HG03108 (cell line): Measurements from ENCODE around the gene XIRP1.

Experiments used
- ATAC-seq: cut with Tn5 transposase; IDR thresholded peaks from one replicate; pipeline ENCODE4 v1.9.1; 2021; ENCODE audit warnings: moderate library complexity; ENCODE audit not compliant: unreplicated experiment

XIRP1 gene

DNA sequence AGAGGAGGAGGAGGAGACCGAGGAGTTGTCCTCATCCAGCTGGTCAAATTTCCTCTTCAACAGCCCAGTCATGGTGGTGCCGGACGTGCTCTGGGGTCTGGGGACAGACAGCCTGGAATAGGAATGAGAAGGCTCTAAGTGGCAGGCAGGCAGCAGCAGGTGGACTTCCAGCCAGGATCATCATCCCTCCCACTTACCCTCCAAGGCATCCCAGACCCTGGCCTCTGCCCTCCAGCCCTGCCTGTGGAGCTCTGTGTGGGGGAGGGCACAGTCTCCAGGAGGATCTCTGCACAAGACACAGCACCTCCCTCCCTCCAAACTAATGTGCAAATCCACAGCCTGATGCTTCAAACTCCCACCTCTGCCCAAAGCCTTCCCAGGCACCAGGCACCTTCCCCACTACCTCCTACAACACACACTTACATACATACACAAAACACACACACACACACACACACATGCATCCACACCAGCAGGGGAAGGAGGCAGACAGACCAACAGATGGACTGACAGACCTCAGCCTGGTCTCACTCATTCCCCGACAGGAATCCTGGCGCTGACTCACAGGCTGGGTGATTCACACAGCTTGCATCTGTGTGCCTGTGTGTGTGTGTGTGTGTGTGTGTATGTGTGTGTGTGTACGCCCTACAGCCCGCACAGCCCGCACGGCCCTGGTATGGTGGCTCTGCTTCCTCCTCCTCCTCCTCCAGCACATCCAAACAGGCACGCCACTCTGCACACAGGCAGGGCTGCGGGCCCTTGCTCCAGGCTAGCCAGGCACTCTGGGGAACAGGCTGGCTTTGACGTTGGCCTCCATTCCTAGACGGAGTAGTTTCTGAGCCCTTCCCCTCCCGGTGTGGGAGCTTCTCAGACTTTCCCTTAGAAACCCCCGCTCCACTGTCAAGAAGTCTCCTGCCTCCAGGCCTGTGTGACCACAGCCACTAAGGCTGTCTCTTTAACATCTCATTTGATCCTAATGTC, 45.5 kb downstream of the XIRP1 start:
- ATAC-seq: no peak

DNA sequence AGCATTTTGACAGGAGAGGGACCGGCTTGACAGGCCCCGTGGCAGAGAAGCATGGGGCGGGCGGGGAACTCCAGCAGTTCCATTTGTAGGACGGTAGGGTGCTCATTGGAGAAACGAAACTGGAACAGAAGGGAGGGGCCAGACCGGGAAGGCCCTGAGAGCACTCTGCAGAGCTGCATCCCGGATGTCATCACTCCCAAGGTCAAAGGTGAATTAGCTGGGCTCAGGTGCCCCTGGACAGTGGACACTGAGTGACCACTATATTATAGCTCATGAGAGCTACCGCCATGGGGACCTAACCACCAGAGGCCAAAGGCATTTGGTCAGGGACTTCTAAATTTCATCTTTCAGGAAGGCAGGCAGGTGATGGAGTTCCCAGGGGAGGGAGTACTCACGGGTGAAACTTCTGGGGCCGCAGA, 46.3 kb downstream of the XIRP1 start:
- ATAC-seq: no peak

DNA sequence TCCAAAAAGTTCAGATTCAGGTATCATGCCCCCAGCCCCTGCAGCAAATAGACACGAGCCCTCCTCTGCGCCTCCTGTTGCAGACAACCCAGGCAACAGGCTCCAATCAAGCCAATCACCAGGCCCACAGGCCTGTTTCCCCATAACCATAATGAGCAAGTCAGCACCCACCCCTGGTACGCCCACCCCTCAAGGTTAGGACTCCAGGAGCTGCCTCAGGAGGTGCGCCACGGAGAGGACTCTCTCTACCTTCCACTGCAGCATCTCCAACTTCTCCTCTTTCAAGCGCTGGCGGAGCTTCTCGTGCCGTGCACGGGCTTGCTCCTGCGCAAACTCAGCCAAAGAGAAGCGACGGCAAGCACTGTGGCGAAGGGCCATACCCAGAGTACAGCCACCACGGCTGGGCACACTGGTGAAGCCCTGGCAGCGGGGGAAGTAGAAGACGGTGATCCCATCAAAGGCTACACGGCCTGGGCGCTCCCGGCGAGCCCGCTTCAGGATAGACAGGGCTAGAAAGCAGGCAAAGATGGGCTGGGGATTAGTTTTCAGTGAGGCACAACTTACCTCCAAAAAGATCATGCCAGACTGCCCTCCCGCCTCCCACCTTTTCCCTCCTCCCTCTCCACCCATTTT, 47.5 kb downstream of the XIRP1 start:
- no peak for ATAC-seq

DNA sequence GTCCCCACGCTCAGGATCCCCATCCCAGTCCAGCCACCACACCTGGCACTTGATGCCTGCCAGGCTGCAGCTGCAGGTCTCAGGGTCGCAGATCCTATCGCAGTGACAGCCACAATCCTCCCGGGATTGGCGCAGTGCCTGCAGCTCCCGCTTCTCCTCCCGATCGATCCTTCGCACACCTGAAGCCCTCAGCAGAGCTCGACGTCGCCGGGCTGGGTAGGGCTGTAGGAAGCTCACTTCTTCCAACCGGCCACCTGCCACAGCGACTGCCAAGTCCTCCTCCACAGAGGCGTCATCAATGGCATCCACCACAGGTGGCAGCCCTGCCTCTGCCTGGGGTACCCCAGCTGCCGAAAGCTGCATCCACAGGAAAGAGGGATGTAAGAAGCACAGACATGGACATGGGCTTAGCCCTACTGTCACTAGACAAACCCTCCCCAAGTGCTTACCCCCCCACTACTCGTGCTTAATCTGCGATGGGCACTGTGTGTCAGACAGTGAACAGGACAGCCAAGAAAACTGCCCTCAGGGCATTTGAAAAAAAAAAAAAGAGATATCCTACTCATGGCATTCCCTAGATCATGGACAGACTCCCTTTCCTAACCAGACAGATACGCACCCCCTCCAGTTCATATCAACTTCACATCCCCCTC, 48.2 kb downstream of the XIRP1 start:
- no peak for ATAC-seq

DNA sequence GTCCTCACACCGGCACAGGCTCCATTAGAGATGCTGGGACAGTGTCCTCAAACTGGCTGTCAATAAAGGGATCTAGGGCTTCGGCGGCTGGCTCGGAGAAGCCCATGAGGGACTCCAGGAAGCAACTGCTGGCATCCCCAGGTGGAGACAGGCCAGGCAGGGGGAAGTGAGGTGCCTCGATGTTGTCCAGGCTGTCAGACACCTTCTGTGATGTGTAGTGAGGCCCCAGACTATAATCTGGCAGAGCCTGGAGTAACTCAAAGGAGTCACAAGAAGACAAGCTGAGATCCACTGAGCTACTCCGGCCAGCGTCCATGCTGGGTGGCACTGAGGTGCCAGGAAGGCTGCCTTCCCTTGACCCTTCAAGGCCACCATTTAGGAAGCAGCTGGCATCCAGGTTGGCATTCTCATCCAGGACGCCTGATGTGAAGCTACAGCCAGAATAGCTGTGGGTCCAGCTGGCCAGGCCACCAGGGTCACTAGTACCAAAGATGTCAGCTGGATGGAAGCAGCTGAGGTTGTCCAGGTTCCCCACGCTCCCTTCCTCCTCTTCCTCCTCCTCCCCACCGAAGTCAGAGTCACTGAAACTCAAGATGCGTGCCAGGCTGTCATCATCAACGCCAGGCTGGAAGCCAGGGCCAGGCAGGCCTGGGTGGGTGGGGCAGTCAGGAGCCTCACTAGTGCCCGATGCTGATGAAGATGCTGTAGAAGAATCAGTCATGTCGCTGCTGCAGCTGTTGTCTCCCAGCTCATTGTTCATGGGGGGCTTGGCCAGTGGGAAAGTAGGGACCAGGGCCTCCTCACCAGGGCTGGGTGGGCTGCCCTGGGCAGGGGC, 49.1 kb downstream of the XIRP1 start:
- no peak for ATAC-seq

DNA sequence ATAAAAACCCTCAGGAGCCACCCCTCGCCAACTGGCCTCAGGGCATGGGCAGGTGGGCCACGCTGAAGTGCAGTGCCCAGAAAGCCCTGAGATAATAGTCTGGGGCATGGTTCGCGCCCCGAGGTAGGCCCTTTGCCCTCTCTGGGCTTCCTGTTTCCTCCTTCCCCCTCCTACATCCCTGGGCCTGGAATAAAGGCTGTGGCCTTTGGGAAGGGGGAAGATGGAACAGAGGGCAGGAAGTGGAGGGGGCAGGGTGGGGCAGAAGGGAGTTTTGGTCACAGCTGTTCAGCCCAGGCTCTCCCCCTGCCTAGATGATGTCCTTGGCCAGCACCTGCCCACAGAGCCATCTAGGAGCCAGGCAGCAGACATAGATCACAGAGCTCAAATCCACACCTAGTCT, 50.3 kb downstream of the XIRP1 start:
- ATAC-seq: no peak

DNA sequence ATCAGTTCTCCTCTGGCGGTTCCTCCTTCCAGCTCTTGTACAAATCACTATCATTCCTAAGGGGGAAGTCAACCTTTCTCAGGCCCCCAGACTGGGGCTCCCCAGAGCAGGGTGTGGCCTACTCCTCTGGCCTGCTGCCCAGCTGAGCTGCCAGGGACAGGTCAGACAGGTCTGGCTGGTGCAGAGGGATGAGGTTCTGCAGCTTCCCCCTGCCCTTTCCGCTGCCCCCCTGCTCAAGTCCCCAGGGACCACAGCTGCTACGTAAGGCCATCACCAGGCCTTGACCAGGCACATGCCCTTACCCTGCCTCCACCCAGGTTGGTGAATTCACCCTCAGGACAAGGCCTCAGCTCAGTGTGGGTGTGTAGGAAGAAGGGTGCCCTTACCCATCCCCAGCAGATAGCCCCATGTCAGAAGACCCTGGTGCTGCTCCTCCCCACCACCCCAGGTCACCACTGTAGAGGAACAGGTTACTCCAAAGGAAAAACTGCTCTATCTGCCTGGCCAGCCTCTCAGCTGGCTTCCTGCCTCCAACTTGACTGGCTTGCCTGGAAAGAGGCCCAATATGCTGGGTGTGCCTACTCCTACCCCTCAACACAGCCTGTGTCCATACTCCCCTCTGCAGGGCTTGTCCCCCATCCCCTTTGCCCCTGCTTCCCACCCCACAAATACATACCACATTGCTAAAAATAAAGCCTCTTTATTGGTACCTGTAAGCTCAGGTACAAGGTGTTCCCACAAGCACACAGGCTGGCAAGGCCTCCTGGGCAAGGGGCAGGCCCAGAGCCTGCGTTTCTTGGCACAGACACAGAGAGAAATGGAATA, 51.0 kb downstream of the XIRP1 start:
- ATAC-seq: no peak

DNA sequence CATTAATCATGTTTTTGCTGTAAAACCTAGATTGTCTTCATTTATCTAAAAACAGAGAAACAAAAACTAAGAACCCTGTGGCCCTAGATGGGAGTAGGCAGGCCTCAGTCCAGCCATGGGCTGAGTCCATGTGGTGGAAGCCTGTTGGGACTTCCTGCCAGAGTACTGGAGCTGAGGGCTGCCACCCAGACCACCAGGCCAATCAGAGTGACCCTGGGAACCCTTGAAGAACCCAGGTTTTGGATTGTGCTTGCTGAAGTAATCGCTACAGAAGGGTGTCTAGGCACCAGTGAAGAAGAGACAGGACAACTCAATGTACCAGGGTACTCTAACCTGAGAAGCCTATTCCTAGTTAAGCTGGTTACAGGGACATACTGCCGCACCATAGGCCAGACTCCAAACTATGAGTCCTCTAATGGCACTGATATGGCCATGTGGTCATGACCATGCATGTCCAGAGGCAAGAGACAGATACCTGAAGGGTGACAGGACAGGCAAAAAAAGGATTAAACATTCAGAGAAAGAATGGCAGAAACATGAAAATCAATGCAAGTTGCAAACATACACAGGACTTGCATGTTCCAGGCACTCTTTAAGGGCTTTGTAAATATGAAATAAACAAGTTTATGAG, 51.9 kb downstream of the XIRP1 start:
- no peak for ATAC-seq

DNA sequence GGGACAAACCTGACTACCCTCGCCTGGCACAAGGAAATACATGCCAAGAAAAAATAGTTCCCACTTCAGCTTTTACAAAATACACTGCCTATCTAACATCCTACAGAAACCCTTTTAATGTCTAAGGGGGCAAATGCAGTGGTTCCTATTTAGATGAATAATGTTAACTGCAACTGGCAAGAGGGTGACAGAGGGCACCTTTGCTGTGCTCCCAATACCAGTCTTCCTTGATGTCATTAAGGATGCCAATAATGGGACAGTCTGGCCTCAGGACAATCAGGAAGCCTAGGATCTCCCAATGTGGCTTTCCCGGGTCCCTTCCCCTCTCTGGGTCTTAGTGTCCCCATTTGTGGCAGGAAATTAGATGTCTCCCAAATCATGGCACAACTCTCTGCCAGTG, 53.0 kb downstream of the XIRP1 start:
- ATAC-seq: no peak

DNA sequence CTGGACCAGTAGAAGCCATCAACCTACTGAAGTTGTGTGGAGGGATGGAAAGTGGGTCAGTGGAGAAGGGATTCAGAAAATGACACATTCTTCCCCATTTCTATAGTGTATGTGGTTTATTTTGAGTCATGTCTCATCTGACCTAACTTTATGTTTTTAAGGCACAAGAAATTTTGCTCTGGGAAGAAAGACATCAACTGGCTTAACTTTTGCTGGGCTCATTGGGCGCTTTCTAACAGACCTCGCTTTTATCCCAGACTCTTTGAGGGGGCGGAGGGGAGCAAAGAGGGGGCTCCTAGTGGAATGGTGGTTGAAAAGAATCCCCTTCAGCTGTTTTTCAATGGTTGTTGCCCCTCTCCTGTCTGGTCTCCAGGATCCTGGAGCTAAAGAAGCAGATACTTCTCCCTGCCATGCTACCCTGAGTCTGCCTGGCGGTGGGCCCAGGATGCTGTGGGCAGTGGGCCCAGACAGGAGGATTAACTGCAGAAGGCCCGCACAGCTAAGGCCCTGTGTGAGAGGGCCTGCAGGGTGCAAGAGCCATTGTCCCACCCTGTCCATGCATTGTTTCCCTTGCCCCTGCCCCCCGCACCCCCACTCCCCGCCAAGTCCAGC, 53.5 kb downstream of the XIRP1 start:
- ATAC-seq: no peak

DNA sequence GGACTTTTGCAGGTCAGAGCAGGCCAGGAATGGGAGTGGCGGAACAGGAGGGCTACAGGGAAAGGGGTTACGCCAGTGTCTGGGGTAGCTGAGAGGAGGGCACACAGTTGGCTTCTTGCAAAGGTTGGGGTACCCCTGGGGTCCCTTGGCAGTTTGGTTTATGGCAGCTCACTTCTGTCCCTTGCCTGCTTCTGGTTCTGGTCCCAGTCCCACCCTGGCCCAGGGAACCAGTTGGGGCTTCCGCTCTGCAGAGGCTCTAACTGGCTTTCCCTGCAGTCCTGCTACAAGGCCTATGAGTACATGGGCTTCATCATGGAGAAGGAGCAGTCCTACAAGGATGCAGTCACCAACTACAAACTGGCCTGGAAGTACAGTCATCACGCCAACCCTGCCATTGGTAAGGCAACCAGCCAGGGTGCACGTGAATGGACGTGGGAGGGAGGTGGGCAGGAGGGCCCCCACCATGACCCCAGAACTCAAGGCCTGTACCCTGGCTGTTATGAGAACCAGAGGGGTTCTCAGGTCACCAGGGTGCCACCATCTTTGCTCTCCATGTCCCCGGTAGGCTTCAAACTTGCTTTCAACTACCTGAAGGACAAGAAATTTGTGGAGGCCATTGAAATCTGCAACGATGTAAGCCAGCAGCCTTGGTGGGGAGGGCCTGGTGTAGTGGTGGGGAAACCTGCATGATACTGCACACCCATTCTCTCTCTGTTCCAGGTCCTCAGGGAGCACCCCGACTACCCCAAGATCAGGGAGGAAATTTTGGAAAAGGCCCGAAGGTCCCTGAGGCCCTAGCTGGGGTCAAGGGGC, 54.2 kb downstream of the XIRP1 start:
- ATAC-seq: no peak

DNA sequence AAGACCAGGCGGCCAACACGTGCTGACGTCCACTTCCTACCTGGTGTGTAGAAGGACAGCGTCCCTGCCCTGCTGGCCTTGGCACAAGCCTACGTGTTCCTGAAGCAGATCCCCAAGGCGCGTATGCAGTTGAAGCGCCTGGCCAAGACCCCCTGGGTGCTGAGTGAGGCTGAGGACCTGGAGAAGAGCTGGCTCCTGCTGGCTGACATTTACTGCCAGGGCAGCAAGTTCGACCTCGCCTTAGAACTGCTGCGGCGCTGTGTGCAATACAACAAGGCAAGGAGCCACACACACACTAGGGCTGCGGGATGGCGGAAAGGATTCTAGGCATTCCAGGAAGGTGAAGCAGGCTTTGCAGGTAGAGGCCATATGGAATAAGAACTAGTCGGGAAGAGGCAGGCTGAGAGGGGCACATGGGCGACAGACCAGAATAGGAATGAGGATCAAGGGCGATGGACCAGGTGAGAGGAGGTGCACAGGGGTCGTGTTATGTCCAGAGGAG, 54.9 kb downstream of the XIRP1 start:
- no peak for ATAC-seq

DNA sequence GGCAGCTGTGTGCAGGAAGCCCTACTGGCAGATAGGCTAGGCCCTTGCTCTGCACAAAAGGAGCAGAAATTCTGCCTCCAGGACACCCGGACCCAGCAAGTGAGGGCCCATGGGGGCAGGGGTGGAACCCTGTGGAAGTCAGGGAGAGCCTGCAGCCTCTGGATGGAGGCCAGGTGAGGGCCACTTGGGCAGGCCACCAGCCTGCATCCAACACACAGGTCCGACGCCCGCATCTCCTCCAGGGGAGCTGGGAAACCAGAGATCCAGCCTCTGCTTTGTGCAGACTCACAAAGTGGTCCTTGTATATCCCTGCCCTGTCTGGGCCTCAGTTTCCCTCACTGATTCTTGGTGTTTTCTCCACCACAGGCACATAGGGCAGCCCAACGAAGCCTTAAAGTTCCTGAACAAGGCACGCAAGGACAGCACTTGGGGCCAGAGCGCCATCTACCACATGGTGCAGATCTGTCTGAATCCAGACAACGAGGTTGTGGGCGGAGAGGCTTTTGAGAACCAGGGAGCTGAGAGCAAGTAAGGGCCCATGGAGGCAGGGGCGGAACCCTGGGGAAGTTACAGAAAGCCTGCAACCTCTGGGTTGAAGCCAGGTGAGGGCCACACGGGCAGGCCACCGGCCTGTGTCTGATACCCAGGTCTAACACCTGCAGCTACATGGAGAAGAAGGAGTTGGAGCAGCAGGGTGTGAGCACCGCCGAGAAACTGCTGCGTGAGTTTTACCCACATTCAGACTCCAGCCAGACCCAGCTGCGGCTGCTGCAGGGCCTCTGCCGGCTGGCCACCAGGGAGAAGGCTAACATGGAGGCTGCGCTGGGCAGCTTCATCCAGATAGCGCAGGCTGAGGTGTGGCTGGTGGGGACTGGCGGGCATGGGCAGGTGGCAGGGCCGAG, 55.6 kb downstream of the XIRP1 start:
- ATAC-seq: no peak

DNA sequence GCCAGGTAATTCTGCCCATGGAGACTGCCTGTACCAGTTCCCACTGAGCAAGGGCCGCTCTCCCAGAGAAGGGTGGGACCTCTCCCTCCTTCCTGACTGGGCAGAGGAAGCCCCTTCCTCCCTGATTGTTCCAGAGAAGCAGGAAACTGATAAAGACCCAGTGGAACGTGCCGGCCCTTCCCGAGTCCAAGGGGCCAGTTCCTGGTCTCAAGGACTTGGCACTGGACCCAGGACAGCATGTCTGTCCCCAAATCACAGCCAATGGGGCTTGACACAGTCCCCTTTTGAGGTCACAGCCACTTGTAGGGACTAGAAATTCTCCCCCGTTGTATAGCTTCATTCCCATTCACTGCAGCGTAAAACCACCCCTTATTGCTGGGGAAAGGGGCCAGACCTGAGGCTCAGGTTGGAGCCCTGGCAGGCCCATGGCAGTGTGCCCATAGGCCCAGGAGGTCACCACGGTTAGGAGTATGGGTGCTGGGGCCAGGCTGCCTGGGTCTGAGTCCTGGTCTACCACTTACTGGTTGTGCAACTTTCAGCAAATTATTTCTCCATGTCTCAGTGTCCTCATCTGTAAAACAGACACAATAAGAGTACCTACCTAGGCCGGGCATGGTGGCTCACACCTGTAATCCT, 57.1 kb downstream of the XIRP1 start:
- no peak for ATAC-seq

DNA sequence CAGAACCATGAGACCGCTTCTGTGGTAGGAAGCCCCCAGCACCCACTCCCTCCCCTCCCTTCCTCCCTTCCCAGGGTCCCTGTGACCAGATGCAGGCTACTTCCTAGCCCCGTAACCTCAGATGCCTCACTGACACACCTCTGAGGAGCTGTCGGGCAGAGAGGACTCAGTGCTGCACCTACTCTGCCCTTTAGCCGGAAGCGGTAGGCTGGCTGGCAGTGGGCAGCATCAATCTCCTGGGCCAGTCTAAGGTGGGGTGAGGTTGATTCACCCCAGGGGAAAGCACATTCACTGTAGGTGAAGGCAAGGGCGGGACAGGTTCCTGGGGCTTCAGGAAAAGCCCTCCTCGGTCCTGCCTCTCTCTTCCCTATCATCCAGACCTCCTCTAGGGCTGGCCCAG, 58.1 kb downstream of the XIRP1 start:
- ATAC-seq: no peak

DNA sequence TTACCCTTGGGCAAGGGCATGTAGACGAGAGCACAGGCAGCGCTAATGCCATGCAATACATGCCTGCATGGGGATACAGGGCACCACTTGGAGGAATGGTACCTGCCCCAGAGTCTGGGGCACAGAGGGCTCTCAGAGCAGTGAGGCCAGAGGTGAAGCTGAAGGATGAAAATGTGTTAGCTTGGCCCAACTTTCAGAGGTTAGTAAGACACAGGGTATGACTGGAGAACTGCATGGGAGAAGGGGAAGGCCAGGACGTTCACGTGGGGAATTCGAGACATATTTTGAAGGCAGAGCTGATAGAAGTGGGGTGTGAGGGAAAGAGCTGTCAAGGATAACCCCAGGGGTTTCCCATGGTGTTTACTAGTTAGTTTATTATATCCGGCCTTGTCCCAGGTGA, 58.6 kb downstream of the XIRP1 start:
- no peak for ATAC-seq
